HCT116 (cell line): ENCODE data around the gene LHPP. TPM values are rescaled to one million over a fixed set of nuclear protein-coding genes. Genes with fewer than 3 reads are reported as not detected.

Experiments
- ATAC-seq: fragments of 200-7000 bp; cut with Tn5 transposase; 2 replicates; pipeline ENCODE4 v1.9.1; 2020; ENCODE audit warnings: mild to moderate bottlenecking, moderate library complexity
- BruUV-seq: library from RNA; stranded (reverse); fragments of 400-500 nt; replicated peaks from 2 replicates; lab custom pipeline; 2021; lab: Mats Ljungman, UMichigan
- CTCF ChIA-PET: fragments of 300-600 bp; sonication (Branson Sonifier 250); formaldehyde crosslinking; loops from one replicate; lab custom pipeline; 2021; ENCODE audit warnings: antibody characterized with exemption; lab: Charles Lee
- POLR2A ChIA-PET: fragments of 300-600, 350-600 bp; sonication (Branson Sonifier 250); formaldehyde crosslinking; loops from one replicate; lab custom pipeline; 2021; ENCODE audit warnings: antibody characterized with exemption; lab: Charles Lee
- RAD21 ChIA-PET, 2 experiments: fragments of 300-600 bp; sonication (Branson Sonifier 250); formaldehyde crosslinking; loops; one replicate each; lab custom pipeline; 2023; ENCODE audit warnings: low total read pairs in 2 of 2; ENCODE audit not compliant: uncharacterized antibody in 2 of 2, unreplicated experiment in 2 of 2, low non-redundant PET in 1 of 2; lab: Charles Lee
- DNase-seq: peaks from one replicate; pipeline ENCODE4 v3.0.0-alpha.2; 2010; ENCODE audit warnings: low read depth, low spot score
- H2AFZ ChIP-seq: fragments of 200-600 bp; shearing (Covaris generic), sonication (generic); 2 replicates; pipeline ENCODE4 v1.6.1; 2017; ENCODE audit warnings: low read depth, mixed run types, mixed read lengths, antibody characterized with exemption, low read length; ENCODE audit not compliant: poor library complexity, severe bottlenecking
- H3K27ac ChIP-seq: 2 replicates; pipeline ENCODE4 v1.5.1; 2012; ENCODE audit warnings: low read depth, low read length
- H3K27me3 ChIP-seq: fragments of 200-600 bp; sonication (generic); 2 replicates; pipeline ENCODE4 v1.6.1; 2016; ENCODE audit warnings: mixed run types, low read length, mixed read lengths; ENCODE audit not compliant: insufficient read depth
- H3K36me3 ChIP-seq, 2 experiments: fragments of 200-500 bp in 1 of 2; fragments of 200-600 bp in 1 of 2; sonication (Bioruptor generic) in 1 of 2; sonication (generic) in 1 of 2; 2 replicates each; pipeline versions ENCODE4 v1.5.1 to v1.6.1; 2014 to 2016; ENCODE audit warnings: low read length in 2 of 2, inconsistent platforms in 1 of 2, mixed read lengths in 1 of 2, mixed run types in 1 of 2; ENCODE audit not compliant: insufficient read depth in 2 of 2, control insufficient read depth in 1 of 2
- H3K4me1 ChIP-seq, 2 experiments: fragments of 200-600 bp in 1 of 2; sonication (generic) in 1 of 2; 2 replicates each; pipeline versions ENCODE4 v1.5.1 to v1.6.1; 2012 to 2017; ENCODE audit warnings: low read length in 2 of 2, inconsistent platforms in 1 of 2, mild to moderate bottlenecking in 1 of 2, mixed read lengths in 1 of 2, mixed run types in 1 of 2, moderate library complexity in 1 of 2; ENCODE audit not compliant: insufficient read depth in 2 of 2, control insufficient read depth in 1 of 2
- H3K4me2 ChIP-seq: fragments of 200-600 bp; sonication (generic); 2 replicates; pipeline ENCODE4 v1.6.1; 2017; ENCODE audit warnings: mixed run types, low read length, mixed read lengths
- H3K4me3 ChIP-seq, 2 experiments: fragments of 200-600 bp in 1 of 2; sonication (generic) in 1 of 2; replicated peaks in 1 of 2; 2 replicates each; pipeline ENCODE4 v1.5.1; 2011 to 2016; ENCODE audit warnings: low read length in 2 of 2, control low read depth in 1 of 2, low read depth in 1 of 2, mild to moderate bottlenecking in 1 of 2, mixed read lengths in 1 of 2, mixed run types in 1 of 2
- H3K79me2 ChIP-seq: fragments of 200-600 bp; sonication (generic); 2 replicates; pipeline ENCODE4 v1.6.1; 2017; ENCODE audit warnings: mild to moderate bottlenecking, mixed run types, low read length, moderate library complexity, mixed read lengths; ENCODE audit not compliant: insufficient read depth
- H3K9ac ChIP-seq: fragments of 200-600 bp; sonication (generic); 2 replicates; pipeline ENCODE4 v1.6.1; 2016; ENCODE audit warnings: low read length, mixed read lengths
- H3K9me2 ChIP-seq: fragments of 200-600 bp; sonication (generic), shearing (Covaris generic); 2 replicates; pipeline ENCODE4 v1.6.1; 2017; ENCODE audit warnings: mixed run types, mild to moderate bottlenecking, moderate library complexity; ENCODE audit not compliant: insufficient read depth
- H3K9me3 ChIP-seq, 2 experiments: fragments of 200-500 bp in 1 of 2; fragments of 200-600 bp in 1 of 2; sonication (Bioruptor generic) in 1 of 2; sonication (generic) in 1 of 2; 2 replicates each; pipeline ENCODE4 v1.6.1; 2014 to 2017; ENCODE audit warnings: low read length in 2 of 2, mixed read lengths in 2 of 2, inconsistent platforms in 1 of 2, low read depth in 1 of 2, mild to moderate bottlenecking in 1 of 2, mixed run types in 1 of 2, moderate library complexity in 1 of 2; ENCODE audit not compliant: control insufficient read depth in 1 of 2, insufficient read depth in 1 of 2
- H4K20me1 ChIP-seq: fragments of 200-600 bp; sonication (generic), shearing (Covaris generic); 2 replicates; pipeline ENCODE4 v1.6.1; 2017; ENCODE audit warnings: mixed run types, mild to moderate bottlenecking, moderate library complexity; ENCODE audit not compliant: insufficient read depth
- CBX3 ChIP-seq: IDR thresholded peaks from 2 replicates; pipeline ENCODE4 v1.6.1; 2012; ENCODE audit warnings: low read depth
- CEBPB ChIP-seq: IDR thresholded peaks from 2 replicates; pipeline ENCODE4 v1.6.1; 2012; ENCODE audit warnings: low read depth
- EGR1 ChIP-seq: IDR thresholded peaks from 2 replicates; pipeline ENCODE4 v1.6.1; 2012; ENCODE audit warnings: low read depth
- ELF1 ChIP-seq: IDR thresholded peaks from 2 replicates; pipeline ENCODE4 v1.6.1; 2012; ENCODE audit warnings: low read depth, borderline replicate concordance
- EZH2phosphoT487 ChIP-seq: fragments of 200-600 bp; IDR thresholded peaks from 2 replicates; pipeline ENCODE4 v1.6.1; 2018; ENCODE audit warnings: antibody characterized with exemption, borderline replicate concordance
- JUND ChIP-seq: IDR thresholded peaks from 2 replicates; pipeline ENCODE4 v1.6.1; 2012
- POLR2A ChIP-seq: IDR thresholded peaks from 2 replicates; pipeline ENCODE4 v1.7.0; 2011; ENCODE audit warnings: borderline replicate concordance; ENCODE audit not compliant: insufficient read depth, insufficient read length; ENCODE audit errors: extremely low read depth
- SIN3A ChIP-seq: IDR thresholded peaks from 2 replicates; pipeline ENCODE4 v1.6.1; 2012; ENCODE audit warnings: low read depth
- TCF7L2 ChIP-seq: IDR thresholded peaks from 2 replicates; pipeline ENCODE4 v1.7.0; 2011; ENCODE audit warnings: borderline replicate concordance, inconsistent platforms; ENCODE audit not compliant: insufficient read depth, insufficient read length; ENCODE audit errors: extremely low read depth
- YY1 ChIP-seq: IDR thresholded peaks from 2 replicates; pipeline ENCODE4 v1.6.1; 2011; ENCODE audit warnings: low read length, low read depth, moderate library complexity, mild to moderate bottlenecking; ENCODE audit not compliant: insufficient replicate concordance; ENCODE audit errors: extremely low read depth
- ZFX ChIP-seq: fragments of 450-650 bp; IDR thresholded peaks from 2 replicates; pipeline ENCODE4 v1.6.1; 2017
- intact Hi-C: fragments of 100-400 bp; cut with micrococcal nuclease; formaldehyde crosslinking; loops from 2 replicates; pipeline ENCODE4 v1.10.0; 2022
- total RNA-seq: library from RNA; stranded (reverse); gene quantifications from one replicate; pipeline ENCODE4 v1.2.1, GENCODE V29; 2021; ENCODE audit not compliant: unreplicated experiment
- TF ChIP-seq, protein P1 (sequence below): IDR thresholded peaks from 2 replicates; pipeline ENCODE4 v1.6.1; 2012
- TF ChIP-seq, protein P2 (sequence below): IDR thresholded peaks from 2 replicates; pipeline ENCODE4 v1.6.1; 2012; ENCODE audit warnings: low read depth
- TF ChIP-seq, protein P3 (sequence below): IDR thresholded peaks from 2 replicates; pipeline ENCODE4 v1.6.1; 2011; ENCODE audit warnings: mild to moderate bottlenecking, low read length, moderate library complexity; ENCODE audit not compliant: insufficient replicate concordance; ENCODE audit errors: extremely low read depth

Gene LHPP
- total RNA-seq, 1 experiment from 2014 or later = 45.8 TPM

DNA sequence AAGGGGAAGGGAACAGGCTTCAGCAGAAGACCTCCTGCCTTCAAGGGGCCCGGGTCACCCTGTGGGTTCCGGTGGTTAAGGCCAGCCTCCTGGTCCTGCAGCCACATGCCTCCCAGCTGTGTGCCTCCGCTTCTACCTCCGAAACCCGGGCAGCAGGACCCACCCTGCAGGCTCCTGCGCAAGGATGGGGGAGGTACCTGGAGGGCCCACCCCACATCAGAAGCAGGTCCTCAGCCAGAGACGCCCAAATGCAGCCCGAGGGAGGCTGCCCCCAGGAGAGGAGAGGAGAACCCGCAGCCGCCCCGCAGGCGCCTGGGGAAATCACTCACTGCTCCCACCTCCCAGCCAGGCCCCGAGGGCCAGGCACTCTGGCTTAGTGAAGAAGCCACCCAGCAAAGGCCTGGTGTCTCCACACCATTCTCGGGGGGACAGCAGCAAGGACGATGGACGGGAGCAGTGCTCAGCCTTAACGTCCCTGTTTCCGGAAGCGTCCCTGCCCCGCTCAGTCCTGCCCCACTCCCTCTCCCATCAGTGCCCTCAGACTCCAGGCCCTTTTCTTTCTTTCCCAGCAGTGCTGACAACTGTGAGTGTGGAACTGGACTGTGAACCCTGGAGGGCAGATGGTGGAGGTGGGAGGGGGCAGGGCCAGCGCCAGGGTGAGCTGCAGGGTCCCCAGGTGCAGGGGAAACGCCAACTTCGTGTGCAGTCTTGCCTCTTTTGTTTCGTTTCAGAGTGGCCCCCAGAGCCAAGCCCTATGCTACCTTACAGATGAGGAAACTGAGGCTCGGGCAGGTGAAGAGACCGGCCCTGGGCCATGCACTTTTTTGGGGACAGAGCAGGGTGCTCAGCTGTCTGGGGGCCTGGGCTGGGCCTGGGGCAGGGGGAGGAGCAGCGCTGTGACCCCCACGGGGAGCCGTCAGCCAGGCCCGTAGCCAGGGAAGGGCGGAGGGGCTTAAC lies 144.5 kb downstream of the LHPP start:
- TF ChIP-seq ELF1 (no peak), SIN3A (no peak), EZH2phosphoT487 (no peak)
- TF ChIP-seq, protein P1, sequence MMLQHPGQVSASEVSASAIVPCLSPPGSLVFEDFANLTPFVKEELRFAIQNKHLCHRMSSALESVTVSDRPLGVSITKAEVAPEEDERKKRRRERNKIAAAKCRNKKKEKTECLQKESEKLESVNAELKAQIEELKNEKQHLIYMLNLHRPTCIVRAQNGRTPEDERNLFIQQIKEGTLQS = no peak
- Histone ChIP-seq H3K9me2 (no peaks in the 10 kb centered on the region), H3K27me3 (no peaks in the 10 kb centered on the region), H3K36me3 (no peaks in the 10 kb centered on the region), H3K4me3 (no peak overlapping the region), H3K9me3 (no peaks in the 10 kb centered on the region), H3K4me2 (no peak overlapping the region), H3K79me2 (no peaks in the 10 kb centered on the region), H4K20me1 (no peaks in the 10 kb centered on the region), H3K9ac (no peak overlapping the region), H2AFZ (no peak overlapping the region), H3K27ac (no peak overlapping the region), H3K4me1 (no peaks in the 10 kb centered on the region)
- ChIA-PET POLR2A (no interaction called here), CTCF (no interaction called here), RAD21 (no interaction called here)
- ATAC-seq (no peak), DNase-seq (no peak)
- BruUV-seq = no TSS peak
- intact Hi-C loops = no loop called here

DNA sequence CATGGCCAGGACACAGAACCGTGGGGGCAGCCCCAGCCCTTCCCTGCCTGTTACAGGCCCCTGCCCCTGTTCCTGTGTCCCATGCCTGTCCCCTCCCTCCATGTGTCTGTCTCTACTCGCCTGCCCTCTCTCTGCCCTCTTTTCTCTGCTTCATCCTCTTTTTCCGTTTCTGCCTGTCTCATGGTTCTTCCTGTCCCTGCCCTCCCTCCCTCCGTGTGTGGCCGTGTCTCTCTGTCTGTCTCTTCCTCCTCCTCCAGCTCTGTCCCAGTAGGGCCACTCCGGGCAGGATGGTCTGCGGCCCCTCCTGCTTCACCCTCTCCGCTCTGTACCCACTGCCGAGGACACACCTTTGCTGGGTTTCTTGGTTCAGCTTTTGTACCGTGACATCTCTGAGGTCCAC lies 145.2 kb downstream of the LHPP start:
- ChIA-PET CTCF (no interaction called here), RAD21 (no interaction called here), POLR2A (no interaction called here)
- Histone ChIP-seq H3K27me3 (no peaks in the 10 kb centered on the region), H3K9me2 (no peaks in the 10 kb centered on the region), H3K4me1 (no peaks in the 10 kb centered on the region; a peak in 1 of 4 replicates), H3K36me3 (no peaks in the 10 kb centered on the region), H3K4me2 (no peak overlapping the region), H2AFZ (no peak overlapping the region), H3K27ac (no peak overlapping the region), H4K20me1 (no peaks in the 10 kb centered on the region), H3K9me3 (no peaks in the 10 kb centered on the region), H3K4me3 (no peak overlapping the region), H3K9ac (no peak overlapping the region), H3K79me2 (no peaks in the 10 kb centered on the region)
- no peak for ATAC-seq
- no TSS peak for BruUV-seq
- no peak for DNase-seq
- intact Hi-C loops = no loop called here
- TF ChIP-seq EGR1 (no peak), CBX3 (no peak), SIN3A (no peak), CEBPB (no peak), JUND (no peak), YY1 (no peak), TCF7L2 (no peak), POLR2A (no peak), ZFX (no peak), ELF1 (no peak)
- TF ChIP-seq, protein P2, sequence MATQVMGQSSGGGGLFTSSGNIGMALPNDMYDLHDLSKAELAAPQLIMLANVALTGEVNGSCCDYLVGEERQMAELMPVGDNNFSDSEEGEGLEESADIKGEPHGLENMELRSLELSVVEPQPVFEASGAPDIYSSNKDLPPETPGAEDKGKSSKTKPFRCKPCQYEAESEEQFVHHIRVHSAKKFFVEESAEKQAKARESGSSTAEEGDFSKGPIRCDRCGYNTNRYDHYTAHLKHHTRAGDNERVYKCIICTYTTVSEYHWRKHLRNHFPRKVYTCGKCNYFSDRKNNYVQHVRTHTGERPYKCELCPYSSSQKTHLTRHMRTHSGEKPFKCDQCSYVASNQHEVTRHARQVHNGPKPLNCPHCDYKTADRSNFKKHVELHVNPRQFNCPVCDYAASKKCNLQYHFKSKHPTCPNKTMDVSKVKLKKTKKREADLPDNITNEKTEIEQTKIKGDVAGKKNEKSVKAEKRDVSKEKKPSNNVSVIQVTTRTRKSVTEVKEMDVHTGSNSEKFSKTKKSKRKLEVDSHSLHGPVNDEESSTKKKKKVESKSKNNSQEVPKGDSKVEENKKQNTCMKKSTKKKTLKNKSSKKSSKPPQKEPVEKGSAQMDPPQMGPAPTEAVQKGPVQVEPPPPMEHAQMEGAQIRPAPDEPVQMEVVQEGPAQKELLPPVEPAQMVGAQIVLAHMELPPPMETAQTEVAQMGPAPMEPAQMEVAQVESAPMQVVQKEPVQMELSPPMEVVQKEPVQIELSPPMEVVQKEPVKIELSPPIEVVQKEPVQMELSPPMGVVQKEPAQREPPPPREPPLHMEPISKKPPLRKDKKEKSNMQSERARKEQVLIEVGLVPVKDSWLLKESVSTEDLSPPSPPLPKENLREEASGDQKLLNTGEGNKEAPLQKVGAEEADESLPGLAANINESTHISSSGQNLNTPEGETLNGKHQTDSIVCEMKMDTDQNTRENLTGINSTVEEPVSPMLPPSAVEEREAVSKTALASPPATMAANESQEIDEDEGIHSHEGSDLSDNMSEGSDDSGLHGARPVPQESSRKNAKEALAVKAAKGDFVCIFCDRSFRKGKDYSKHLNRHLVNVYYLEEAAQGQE = no peak
- TF ChIP-seq, protein P3, sequence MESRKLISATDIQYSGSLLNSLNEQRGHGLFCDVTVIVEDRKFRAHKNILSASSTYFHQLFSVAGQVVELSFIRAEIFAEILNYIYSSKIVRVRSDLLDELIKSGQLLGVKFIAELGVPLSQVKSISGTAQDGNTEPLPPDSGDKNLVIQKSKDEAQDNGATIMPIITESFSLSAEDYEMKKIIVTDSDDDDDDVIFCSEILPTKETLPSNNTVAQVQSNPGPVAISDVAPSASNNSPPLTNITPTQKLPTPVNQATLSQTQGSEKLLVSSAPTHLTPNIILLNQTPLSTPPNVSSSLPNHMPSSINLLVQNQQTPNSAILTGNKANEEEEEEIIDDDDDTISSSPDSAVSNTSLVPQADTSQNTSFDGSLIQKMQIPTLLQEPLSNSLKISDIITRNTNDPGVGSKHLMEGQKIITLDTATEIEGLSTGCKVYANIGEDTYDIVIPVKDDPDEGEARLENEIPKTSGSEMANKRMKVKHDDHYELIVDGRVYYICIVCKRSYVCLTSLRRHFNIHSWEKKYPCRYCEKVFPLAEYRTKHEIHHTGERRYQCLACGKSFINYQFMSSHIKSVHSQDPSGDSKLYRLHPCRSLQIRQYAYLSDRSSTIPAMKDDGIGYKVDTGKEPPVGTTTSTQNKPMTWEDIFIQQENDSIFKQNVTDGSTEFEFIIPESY = no peak
